ENCODE measurements around the gene SERPINB2. TPM values are rescaled to one million over a fixed set of nuclear protein-coding genes. Genes with fewer than 3 reads are reported as not detected.

The SERPINB2 gene
- total RNA-seq, 1 experiment from 2014 or later = not detected

GRCh38 chr18:63903851-63904570, 16.5 kb downstream of the SERPINB2 start:
- ATAC-seq = no peak
- H3K27ac Mint-ChIP-seq = no peak overlapping the region
- TF ChIP-seq CREM (CRISPR knock-in tag; IDR thresholded peaks at IDR 0.05) (no peak), ATF6 (CRISPR knock-in tag; IDR thresholded peaks at IDR 0.05) (no peak)

GRCh38 chr18:63904694-63905093, 17.2 kb downstream of the SERPINB2 start:
- Mint-ChIP-seq H3K27ac (no peak overlapping the region), H3K9me3 (peaks cover 17% of the 10 kb centered on the region), H3K4me1 (peaks cover 13% of the 10 kb centered on the region), H3K36me3 (peaks cover 13% of the 10 kb centered on the region), H3K27me3 (ENCODE audit: low read depth) (no peaks in the 10 kb centered on the region), H3K4me3 (no peak overlapping the region)
- ChIA-PET POLR2A (no interaction called here), CTCF (no interaction called here)
- no peak for ATAC-seq
- no peak for DNase-seq (ENCODE audit: low spot score)
- TF ChIP-seq HMGXB4 (CRISPR knock-in tag; IDR thresholded peaks at IDR 0.05) (no peak), FOXK1 (CRISPR knock-in tag; IDR thresholded peaks at IDR 0.05) (no peak), ZNF671 (CRISPR knock-in tag; IDR thresholded peaks at IDR 0.05) (no peak), E2F1 (CRISPR knock-in tag; IDR thresholded peaks at IDR 0.05) (no peak), ZNF232 (CRISPR knock-in tag; IDR thresholded peaks at IDR 0.05) (no peak), NFATC4 (CRISPR knock-in tag; IDR thresholded peaks at IDR 0.05) (no peak), ESRRA (CRISPR knock-in tag; IDR thresholded peaks at IDR 0.05; ENCODE audit: borderline replicate concordance) (no peak), CDX4 (CRISPR knock-in tag; IDR thresholded peaks at IDR 0.05; ENCODE audit: borderline replicate concordance) (no peak), CTCF (IDR thresholded peaks at IDR 0.05) (no peak), ZSCAN18 (CRISPR knock-in tag; IDR thresholded peaks at IDR 0.05) (no peak), ETV6 (CRISPR knock-in tag; IDR thresholded peaks at IDR 0.05) (no peak), ATF1 (CRISPR knock-in tag; IDR thresholded peaks at IDR 0.05) (no peak), JAZF1 (CRISPR knock-in tag; IDR thresholded peaks at IDR 0.05) (no peak)

More at GRCh38 chr18:63903851-63904570, 16.5 kb downstream of the SERPINB2 start:
- no peak overlapping the region for H3K4me3 Mint-ChIP-seq
- H3K4me1 Mint-ChIP-seq = peaks cover 13% of the 10 kb centered on the region
- peaks cover 13% of the 10 kb centered on the region for H3K36me3 Mint-ChIP-seq
- DNase-seq (ENCODE audit: low spot score) = no peak
- ChIA-PET POLR2A (no interaction called here), CTCF (no interaction called here)
- H3K9me3 Mint-ChIP-seq = peaks cover 17% of the 10 kb centered on the region
- no peaks in the 10 kb centered on the region for H3K27me3 Mint-ChIP-seq (ENCODE audit: low read depth)

Data from WTC11 (cell line).